ENCODE measurements around the gene SHISA2.

GRCh38 chr13:26025771-26026170, 26.0 kb downstream of the SHISA2 start:
- TF ChIP-seq CTCF (IDR thresholded peaks at IDR 0.05) (no peak), POLR2A (IDR thresholded peaks at IDR 0.05) (no peak)
